ENCODE data around the gene MXRA8.
"Not testable (repeated sequence)": the region's sequence is repeated elsewhere in the genome, so short reads cannot be mapped to it uniquely, and the experiment has no call there.

Gene MXRA8, protein sequence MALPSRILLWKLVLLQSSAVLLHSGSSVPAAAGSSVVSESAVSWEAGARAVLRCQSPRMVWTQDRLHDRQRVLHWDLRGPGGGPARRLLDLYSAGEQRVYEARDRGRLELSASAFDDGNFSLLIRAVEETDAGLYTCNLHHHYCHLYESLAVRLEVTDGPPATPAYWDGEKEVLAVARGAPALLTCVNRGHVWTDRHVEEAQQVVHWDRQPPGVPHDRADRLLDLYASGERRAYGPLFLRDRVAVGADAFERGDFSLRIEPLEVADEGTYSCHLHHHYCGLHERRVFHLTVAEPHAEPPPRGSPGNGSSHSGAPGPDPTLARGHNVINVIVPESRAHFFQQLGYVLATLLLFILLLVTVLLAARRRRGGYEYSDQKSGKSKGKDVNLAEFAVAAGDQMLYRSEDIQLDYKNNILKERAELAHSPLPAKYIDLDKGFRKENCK

DNA sequence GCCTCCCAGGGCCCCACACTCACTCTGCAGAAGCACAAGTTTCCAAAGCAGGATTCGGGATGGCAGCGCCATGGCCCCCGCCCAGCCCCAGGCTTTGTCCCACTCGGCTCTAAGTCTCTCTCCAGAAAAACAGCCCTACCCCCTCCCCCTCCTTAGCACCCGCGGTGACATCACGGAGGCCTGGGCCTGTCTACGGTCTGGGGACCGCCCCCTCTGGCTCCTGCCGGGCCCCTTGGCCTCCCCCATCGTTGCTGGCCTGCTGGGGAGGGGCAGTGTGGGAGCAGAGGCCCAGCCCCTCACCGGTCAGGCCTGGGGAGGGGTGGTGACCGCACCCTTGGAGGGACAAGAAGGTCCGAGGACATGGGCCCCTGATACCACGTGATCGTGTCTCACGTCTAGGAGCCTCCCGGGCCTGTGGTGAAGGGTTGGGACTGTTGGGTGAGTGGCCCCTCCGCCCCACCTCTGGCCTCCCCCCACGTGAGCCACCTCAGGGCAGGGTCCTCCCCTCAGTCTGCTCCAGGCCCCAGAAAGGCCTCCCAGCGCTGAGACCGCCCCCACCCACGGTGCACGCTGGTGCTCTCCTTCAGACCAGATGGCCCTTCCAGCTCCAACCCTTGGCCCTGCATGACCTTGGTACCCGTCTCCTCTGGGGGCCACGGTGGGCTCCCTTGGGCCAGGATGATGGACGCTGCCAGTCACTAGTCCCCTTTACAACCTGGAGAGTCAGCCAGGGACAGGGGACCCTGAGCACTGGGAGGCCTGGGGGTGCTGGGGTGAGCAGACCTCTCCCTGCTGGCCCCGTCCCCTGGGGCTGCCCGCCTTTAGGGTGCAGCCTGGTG, at the start of gene MXRA8:
Gene MXRA8, minus strand, starts transcription at position 123 of the 839 bp plus-strand sequence. Its CDS starts 51 bp downstream, at position 72.
- Mint-ChIP-seq H3K9me3 (no peaks in the 10 kb centered on the region), H3K36me3 (no peaks in the 10 kb centered on the region), H3K4me1 (peaks cover 10% of the 10 kb centered on the region), H3K27me3 (peaks cover 3% of the 10 kb centered on the region), H3K27ac (no peak within 1 kb of the TSS), H3K4me3 (no peak within 1 kb of the TSS)

DNA sequence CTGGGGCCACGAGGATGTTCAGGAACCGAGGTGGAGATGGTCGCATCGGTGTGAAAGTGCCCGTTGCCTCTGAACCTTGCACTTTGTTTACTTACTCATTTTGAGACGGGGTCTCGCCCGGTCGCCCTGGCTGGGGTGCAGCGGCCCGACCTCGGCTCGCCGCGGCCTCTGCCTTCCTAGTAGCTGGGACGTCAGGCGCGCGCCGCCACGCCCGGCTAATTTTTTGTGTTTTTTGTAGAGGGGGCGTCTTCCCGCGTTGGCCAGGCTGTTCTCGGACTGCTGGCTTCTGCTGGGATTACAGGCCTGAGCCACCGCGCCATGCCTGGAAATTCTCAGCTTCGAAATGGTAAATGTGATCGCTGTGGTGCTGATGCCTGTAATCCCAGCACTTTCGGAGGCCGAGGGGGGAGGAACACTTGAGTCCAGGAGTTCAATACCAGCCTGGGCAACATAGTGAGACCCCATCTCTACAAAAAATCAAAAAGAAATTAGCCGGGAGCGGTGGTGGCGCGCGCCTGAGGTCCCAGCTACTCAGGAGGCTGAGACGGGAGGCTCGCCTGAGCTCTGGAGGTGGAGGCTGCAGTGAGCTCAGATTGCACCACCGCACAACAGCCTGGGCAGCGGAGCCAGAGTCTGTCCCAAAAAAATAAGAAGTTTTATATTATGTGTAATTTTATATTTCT, 49.4 kb upstream of the MXRA8 start:
- no peaks in the 10 kb centered on the region for H3K27me3 Mint-ChIP-seq
- peaks cover 9% of the 10 kb centered on the region for H3K36me3 Mint-ChIP-seq
- H3K4me1 Mint-ChIP-seq, result peaks cover 40% of the 10 kb centered on the region
- H3K27ac Mint-ChIP-seq, result peak overlapping the region; percentile 77
- H3K4me3 Mint-ChIP-seq, result peak overlapping the region; percentile 89
- no peaks in the 10 kb centered on the region for H3K9me3 Mint-ChIP-seq

DNA sequence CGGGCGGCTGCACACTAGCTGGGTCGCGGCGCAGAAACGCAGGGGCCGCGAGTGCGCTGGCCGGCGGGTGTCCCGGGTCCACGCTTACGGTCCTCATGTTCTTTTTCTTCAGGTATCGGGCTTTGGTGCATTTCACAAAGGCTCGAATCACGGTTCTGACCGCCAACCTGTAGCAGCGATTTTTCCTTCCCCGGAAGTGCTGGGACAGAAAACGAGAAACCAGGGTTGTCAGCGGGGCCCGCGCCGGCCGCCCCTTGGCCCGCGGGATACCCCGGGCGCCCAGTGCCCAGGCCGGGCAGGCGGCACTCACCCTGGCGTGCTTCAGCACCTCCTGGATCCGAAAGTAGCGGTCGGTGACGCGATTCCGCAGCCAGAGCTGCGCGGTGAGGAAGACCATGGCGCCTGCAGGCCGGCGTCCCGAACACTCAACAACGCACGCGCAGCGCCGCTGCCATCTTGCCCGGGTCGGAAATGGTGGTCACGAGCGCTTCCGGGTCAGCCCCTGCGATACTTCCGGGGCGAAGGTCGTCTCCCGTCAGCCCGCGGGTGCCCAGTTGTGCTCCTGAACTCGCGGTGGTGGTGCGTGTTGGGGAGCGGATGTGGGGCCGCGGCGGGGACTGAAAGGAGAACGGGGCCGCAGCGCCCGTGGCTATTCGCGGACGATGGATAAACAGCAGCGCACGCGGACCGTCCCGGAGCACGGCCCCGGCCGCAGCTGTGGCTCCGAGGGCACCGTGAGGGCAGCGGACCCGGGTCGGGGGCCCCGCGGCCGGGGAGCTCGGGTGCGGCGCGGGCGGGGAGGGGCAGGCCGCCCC, 48.7 kb upstream of the MXRA8 start, which contains the start of gene MRPL20:
Gene MRPL20, minus strand, starts transcription at position 473 of the 815 bp plus-strand sequence. Its CDS starts 76 bp downstream, at position 397.
- peak within 1 kb of the TSS; percentile 89 for H3K4me3 Mint-ChIP-seq
- H3K27ac Mint-ChIP-seq, result peak within 1 kb of the TSS; percentile 94
- H3K36me3 Mint-ChIP-seq, result peaks cover 12% of the 10 kb centered on the region
- H3K9me3 Mint-ChIP-seq, result no peaks in the 10 kb centered on the region
- H3K4me1 Mint-ChIP-seq, result peaks cover 41% of the 10 kb centered on the region
- no peaks in the 10 kb centered on the region for H3K27me3 Mint-ChIP-seq

DNA sequence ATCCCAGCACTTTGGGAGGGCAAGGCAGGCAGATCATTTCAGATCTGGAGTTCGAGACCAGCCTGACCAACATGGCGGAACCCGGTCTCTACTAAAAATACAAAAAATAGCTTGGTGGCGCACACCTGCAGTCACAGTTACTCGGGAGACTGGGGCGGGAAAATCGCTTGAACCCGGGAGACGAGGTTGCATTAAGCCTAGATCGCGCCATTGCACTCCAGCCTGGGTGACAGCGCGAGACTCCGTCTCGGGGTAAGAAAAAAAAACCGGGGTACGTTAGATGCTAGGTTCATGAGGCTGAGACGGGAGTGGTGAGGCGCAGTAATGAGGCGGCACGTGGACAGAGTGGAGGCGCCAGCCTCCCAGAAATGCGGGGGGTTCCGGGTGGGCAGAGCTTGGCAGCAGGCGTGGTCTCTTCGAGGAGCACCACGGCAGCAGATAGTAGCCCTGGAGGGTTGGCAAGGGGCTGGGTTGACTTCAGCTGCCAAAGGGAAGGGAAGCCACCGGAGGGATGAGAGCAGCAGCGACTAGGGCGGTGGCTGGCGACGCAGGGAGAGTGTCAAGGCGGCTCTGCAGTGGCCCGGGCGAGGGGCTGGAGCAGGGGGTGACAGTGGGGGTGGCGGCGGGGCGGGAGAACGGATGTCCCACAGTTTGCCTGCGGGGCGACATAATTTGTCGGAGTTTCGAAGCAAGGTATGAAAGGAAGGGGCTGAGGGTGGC, 47.9 kb upstream of the MXRA8 start:
- peaks cover 44% of the 10 kb centered on the region for H3K4me1 Mint-ChIP-seq
- H3K27me3 Mint-ChIP-seq, result no peaks in the 10 kb centered on the region
- H3K27ac Mint-ChIP-seq, result peak overlapping the region; percentile 92
- peaks cover 14% of the 10 kb centered on the region for H3K36me3 Mint-ChIP-seq
- peak overlapping the region; percentile 89 for H3K4me3 Mint-ChIP-seq
- H3K9me3 Mint-ChIP-seq, result no peaks in the 10 kb centered on the region

DNA sequence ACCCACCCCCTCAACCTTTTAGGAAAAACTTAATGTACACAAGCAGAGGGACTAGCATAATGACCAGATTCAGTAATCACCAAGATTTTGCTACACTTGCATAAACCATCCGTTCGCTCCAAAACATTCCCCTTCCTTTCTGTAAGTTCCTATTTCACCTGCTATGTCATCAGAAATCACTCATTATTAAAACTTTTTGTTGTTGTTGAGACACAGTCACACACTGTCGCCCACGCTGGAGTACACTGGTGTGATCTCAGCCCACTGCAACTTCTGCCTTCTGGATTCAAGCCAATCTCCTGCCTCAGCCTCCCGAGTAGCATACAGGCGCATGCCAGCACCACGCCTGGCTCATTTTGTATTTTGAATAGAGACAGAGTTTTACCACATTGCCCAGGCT, 45.3 kb upstream of the MXRA8 start:
- H3K27ac Mint-ChIP-seq, result peak overlapping the region; percentile 87
- peaks cover 40% of the 10 kb centered on the region for H3K4me1 Mint-ChIP-seq
- H3K36me3 Mint-ChIP-seq, result peaks cover 17% of the 10 kb centered on the region
- H3K9me3 Mint-ChIP-seq, result no peaks in the 10 kb centered on the region
- peak overlapping the region; percentile 39 for H3K4me3 Mint-ChIP-seq
- no peaks in the 10 kb centered on the region for H3K27me3 Mint-ChIP-seq

DNA sequence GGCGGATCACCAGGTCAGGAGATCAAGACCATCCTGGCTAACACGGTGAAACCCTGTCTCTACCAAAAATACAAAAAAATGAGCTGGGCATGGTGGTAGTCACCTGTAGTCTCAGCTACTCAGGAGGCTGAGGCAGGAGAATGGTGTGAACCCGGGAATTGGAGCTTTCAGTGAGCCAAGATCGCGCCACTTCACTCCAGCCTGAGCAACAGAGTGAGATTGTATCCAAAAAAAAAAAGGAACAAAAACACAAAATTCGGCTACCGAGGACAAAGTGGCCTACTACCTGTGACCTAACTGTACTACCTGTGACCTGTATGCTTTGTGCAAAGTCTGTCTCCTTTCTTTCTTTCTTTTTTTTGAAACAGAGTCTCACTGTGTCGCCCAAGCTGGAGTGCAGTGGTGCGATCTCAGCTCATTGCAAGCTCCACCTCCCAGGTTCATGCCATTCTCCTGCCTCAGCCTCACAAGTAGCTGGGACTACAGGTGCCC, 44.6 kb upstream of the MXRA8 start:
- H3K27ac Mint-ChIP-seq, result peak overlapping the region; percentile 87
- not testable (repeated sequence) for H3K9me3 Mint-ChIP-seq, H3K27me3 Mint-ChIP-seq

DNA sequence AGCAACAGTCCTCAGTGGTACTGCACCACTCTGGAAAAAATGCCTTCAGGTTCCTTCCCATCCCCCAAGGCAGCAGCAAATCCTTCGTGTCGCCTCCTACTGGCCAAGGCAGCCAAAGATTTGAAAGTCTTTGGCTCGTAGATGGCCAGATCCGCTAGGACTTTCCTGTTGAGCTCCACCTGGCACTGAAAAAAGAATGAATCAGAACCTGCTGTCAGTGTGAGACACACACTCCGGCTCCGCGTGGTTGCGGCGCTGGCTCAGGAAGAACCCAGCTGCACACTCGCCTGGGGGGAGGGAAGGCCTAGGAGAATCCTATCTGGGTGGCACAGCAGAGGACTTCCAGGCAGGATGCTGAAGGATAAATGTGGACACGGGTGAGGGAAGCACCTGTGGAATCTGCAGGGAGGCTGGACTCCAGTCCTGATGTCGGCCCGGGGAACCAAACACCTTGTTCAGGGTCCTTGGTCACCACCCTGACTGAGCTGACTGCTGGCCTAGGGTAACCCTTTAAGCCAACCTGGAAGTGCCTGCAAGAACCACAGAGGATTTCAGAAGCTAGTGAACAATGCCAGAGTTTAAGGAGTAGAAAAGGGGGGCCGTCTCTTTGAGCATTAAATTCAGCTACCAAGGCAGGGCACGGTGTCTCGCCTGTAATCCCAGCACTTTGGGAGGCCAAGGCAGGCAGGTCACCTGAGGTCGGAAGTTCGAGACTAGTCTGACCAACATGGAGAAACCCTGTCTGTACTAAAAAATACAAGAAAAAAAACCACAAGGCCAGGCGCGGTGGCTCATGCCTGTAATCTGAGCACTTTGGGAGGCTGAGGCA, 43.9 kb upstream of the MXRA8 start:
- H3K27me3 Mint-ChIP-seq, result no peaks in the 10 kb centered on the region
- H3K4me3 Mint-ChIP-seq, result peak overlapping the region; percentile 55
- H3K27ac Mint-ChIP-seq, result peak overlapping the region; percentile 74
- peaks cover 16% of the 10 kb centered on the region for H3K36me3 Mint-ChIP-seq
- H3K9me3 Mint-ChIP-seq, result no peaks in the 10 kb centered on the region
- peaks cover 41% of the 10 kb centered on the region for H3K4me1 Mint-ChIP-seq

More for the DNA sequence above, 44.6 kb upstream of the MXRA8 start:
- peak overlapping the region; percentile 39 for H3K4me3 Mint-ChIP-seq
- H3K4me1 Mint-ChIP-seq, result peaks cover 38% of the 10 kb centered on the region
- peaks cover 16% of the 10 kb centered on the region for H3K36me3 Mint-ChIP-seq

DNA sequence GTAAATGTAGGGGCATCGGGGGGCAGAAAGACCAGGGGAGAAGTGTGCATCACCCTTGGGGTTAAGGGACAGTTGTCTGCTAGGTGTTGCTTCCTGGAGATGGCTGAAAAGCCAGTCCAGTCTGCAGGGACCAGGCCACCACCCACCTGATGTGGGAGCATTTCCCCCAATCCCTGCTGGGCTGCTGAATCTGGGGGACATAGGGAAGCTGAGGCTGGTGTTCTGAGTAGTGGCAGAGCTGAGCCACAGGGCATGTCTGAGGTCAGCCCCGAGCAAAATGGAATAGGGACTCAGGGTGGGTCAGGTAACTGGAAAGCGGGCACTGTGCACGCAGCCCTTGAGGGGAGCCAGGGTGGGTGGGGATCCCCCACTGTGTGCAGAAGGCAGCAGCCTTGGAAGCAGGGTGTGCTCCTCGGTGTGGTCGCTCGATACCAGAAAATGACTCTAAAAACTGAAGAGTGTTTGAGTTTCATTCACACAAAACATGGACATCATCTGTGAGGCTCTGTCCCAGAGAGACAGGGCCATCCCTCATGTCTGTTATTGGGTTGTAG, 43.2 kb upstream of the MXRA8 start:
- H3K4me1 Mint-ChIP-seq, result peaks cover 41% of the 10 kb centered on the region
- peak overlapping the region; percentile 57 for H3K4me3 Mint-ChIP-seq
- H3K9me3 Mint-ChIP-seq, result no peaks in the 10 kb centered on the region
- H3K27ac Mint-ChIP-seq, result peak overlapping the region; percentile 74
- H3K36me3 Mint-ChIP-seq, result peaks cover 16% of the 10 kb centered on the region
- no peaks in the 10 kb centered on the region for H3K27me3 Mint-ChIP-seq

DNA sequence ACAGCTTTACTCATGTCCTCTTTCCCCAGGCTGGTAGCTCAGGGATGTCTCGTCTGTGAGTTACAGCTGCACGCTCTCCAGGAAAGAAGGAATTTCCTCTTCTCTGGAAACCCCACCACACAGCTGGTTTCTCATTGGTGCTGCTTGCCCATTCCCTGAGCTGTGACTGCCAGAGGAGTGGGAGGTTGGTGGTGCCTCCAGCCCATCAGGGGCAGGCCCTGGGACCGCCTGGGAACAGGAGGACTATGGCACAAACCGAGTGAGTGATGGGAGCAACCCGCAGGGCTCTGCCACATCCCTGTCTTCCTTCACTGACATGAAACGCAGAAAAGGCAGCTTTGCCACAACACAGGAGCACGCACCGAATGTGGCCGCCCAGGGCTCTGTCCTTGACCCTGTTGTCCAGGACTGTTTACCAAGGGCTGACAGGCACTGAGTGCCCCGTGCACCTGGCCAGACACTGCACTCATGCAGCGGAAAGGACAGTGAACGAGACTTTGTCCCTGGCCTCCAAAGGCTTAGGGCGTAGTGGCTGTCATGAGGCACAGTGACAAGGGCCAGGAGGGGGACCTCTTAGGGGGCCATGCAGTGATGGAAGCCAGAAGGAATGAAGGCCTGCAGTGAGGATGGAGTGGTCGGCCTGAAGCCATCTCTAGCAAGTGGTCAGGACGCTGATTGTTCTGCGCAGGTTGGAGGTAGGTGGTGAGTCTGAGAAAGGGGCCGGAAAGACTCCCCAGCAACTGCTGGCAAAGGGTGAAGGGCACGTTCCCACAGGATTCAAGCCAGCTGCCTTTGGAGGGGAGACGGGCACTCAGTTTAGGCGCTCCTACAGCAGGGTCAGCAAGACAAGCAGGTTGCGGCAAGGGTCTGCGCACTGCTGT, 42.5 kb upstream of the MXRA8 start:
- no peaks in the 10 kb centered on the region for H3K27me3 Mint-ChIP-seq
- peaks cover 16% of the 10 kb centered on the region for H3K36me3 Mint-ChIP-seq
- H3K9me3 Mint-ChIP-seq, result no peaks in the 10 kb centered on the region
- H3K27ac Mint-ChIP-seq, result peak overlapping the region; percentile 90
- H3K4me3 Mint-ChIP-seq, result peak overlapping the region; percentile 92
- peaks cover 40% of the 10 kb centered on the region for H3K4me1 Mint-ChIP-seq

DNA sequence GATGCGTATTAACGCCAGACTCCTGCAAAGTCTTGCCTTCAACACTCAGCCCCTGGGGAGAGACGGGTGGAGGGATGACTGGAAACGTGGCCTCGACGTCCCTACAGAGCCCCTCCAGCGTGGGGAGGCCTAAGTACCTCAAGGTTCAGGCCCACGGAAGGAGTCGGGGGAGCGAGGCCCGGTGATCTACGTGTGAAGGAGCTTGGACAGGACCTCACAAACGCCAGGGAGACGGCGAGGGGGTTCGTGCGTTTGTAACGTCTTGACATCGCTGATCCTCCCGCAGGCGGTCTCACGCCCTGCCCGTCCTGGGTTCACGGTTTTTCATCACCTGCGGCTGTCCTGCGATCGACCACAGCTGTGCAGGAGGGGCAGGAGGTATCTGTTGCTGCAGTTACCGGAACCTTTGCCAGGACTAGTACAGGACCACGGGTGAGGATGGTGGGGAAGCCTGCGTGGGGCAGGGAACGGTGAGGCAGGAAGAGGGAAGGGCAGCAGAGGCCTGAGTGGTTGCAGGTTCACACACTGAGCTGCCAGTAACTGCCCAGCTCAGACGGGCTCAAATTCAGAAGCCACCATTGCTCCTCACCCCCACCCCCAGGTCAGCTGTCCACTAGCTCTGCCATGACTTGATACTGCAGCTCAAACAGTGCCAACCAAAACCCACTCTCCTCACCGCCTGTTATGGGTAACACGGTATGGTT, 41.7 kb upstream of the MXRA8 start:
- Mint-ChIP-seq H3K9me3 (no peaks in the 10 kb centered on the region), H3K27ac (peak overlapping the region; percentile 90), H3K36me3 (peaks cover 18% of the 10 kb centered on the region), H3K27me3 (no peaks in the 10 kb centered on the region), H3K4me3 (peak overlapping the region; percentile 92), H3K4me1 (peaks cover 42% of the 10 kb centered on the region)

DNA sequence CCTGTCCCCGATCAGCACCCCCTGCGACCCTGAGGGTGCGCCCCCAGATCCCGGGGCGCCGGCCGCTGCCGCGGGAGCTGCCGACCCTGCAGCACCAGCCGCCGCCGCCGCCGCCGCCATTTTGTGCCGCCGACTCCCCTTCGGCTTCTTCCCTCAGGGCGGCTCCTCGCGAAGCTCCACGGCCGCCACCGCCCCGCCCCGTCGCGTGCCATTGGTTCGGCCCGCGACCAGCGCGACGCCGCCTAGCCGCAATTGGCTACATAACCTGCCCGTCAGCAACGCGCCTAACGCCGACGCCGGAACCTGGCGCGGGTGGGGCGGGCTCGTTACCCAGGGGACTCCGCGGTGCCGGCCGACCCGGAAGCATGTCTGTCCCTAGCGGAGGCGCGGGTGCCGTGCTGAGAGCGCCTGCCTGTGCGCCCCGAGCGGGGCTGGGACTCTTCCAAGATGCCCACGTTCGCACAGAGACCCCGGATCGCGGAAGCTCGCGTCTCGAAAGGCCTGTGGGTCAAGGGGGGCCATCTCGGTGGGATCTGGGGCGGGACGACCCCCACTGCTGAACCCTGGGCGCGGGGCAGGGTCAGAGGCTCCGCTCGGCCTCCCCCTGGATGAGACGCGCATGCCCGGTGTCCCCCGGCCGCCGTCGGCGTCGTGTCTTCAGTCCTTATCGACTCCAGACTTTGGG, 41.0 kb upstream of the MXRA8 start, which contains the start of gene CCNL2:
Gene CCNL2, minus strand, starts transcription at position 149 of the 685 bp plus-strand sequence. Its CDS starts 29 bp downstream, at position 120.
- no peaks in the 10 kb centered on the region for H3K9me3 Mint-ChIP-seq
- H3K4me3 Mint-ChIP-seq, result peak within 1 kb of the TSS; percentile 97
- peaks cover 18% of the 10 kb centered on the region for H3K36me3 Mint-ChIP-seq
- no peaks in the 10 kb centered on the region for H3K27me3 Mint-ChIP-seq
- H3K4me1 Mint-ChIP-seq, result peaks cover 45% of the 10 kb centered on the region
- H3K27ac Mint-ChIP-seq, result peak within 1 kb of the TSS; percentile 85
